ENCODE data around the gene PTPRO.
A peak's percentile ranks its signal among the peaks of the same experiment; 100 is the strongest.

The PTPRO gene

GRCh38 chr12:15620741-15621539, 298.6 kb downstream of the PTPRO start:
- H3K27ac ChIP-seq = no peak overlapping the region
- ChIA-PET CTCF (interaction anchor here (0.6 kb wide), 1 partner anchor 1259 kb away, joined by 3 read pairs; no protein-coding TSS in a partner anchor), POLR2A (ENCODE audit: low non-redundant PET) (no interaction called here)
- DNase-seq (ENCODE audit: low spot score) = no peak
- no peak for TF ChIP-seq CTCF (conservative IDR thresholded peaks at IDR 0.05; ENCODE audit: low read depth)

- H3K27ac ChIP-seq = no peak overlapping the region
- POLR2A ChIA-PET (ENCODE audit: low non-redundant PET) = no interaction called here
- no peak for DNase-seq (ENCODE audit: low spot score)
- CTCF ChIA-PET = no interaction called here
- TF ChIP-seq CTCF (conservative IDR thresholded peaks at IDR 0.05; ENCODE audit: low read depth) = no peak
Observed at GRCh38 chr12:15625075-15625474, 302.8 kb downstream of the PTPRO start.

DNA sequence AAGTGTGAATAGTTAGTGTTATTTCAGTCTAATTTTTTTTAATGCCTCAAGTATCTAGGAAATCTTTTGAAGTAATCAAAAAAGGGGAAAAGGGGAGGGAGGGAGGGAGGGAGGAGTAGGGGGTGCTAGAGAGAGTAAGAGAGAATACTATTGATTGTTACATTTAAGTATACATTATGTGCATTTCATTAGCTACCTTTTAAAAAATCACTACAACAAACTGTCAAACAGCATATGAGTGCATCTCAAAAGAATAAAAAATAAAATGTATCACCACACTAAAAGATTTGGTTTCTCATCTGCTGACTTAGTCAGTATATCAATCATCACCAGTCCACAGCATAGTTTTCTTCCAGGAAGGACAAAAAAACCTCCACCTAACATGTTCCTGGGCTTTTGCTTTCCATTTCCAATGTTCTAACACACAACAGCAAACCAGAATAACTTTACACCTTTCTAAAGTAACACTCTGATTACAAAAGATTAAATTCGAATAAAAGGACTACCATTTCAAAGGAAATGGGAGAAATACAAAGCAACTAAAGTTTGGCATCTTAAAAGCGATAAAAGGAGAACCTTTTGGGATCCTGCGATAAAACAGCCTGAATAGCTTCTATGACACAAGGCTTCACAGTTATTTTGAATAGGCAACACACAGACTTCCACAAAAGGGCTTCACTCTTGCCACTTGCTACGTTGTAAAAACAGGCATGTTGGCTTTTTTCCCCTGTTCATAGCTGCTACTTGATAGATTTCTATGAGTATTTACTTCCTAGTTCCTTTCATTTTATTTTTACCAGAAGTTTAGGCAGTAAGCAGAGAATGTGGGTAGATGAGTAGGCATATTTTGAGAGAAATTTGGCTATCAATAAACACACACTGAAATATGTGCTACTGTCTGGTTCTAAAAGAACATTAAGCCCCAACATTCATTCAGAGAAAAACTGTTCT, 306.0 kb downstream of the PTPRO start:
- CTCF ChIA-PET = no interaction called here
- TF ChIP-seq CTCF (conservative IDR thresholded peaks at IDR 0.05; ENCODE audit: low read depth) = no peak
- H3K27ac ChIP-seq = no peak overlapping the region

GRCh38 chr12:15629108-15629507, 306.8 kb downstream of the PTPRO start:
- CTCF ChIA-PET = no interaction called here
- DNase-seq (ENCODE audit: low spot score) = peak; percentile 42
- H3K27ac ChIP-seq = no peak overlapping the region
- no peak for TF ChIP-seq CTCF (conservative IDR thresholded peaks at IDR 0.05; ENCODE audit: low read depth)
- POLR2A ChIA-PET (ENCODE audit: low non-redundant PET) = no interaction called here

More for the DNA sequence above, 306.0 kb downstream of the PTPRO start:
- POLR2A ChIA-PET (ENCODE audit: low non-redundant PET) = no interaction called here
- DNase-seq (ENCODE audit: low spot score) = no peak

DNA sequence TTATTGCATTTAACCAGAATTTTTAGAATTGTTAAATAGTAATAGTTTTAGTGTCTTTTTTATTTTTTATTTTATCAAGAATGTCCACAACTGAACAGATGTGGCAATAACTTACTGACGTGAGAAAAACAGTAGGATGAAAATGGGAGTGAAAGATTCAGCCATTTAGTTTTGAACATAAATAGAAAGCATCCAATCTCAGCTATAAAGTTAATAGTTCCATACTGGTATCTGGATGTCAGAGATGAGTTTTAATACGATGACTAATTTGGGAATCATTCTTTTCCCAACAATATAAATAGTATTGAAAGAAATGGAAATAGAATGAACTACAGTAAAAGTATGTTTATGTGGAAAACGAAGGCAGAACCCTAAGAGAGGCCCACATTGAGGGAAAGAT, 307.5 kb downstream of the PTPRO start:
- CTCF ChIA-PET = no interaction called here
- no peak overlapping the region for H3K27ac ChIP-seq
- no peak for TF ChIP-seq CTCF (conservative IDR thresholded peaks at IDR 0.05; ENCODE audit: low read depth)
- DNase-seq (ENCODE audit: low spot score) = peak; percentile 4
- POLR2A ChIA-PET (ENCODE audit: low non-redundant PET) = no interaction called here

GRCh38 chr12:15631007-15631715, 308.9 kb downstream of the PTPRO start:
- CTCF ChIA-PET = no interaction called here
- POLR2A ChIA-PET (ENCODE audit: low non-redundant PET) = no interaction called here
- DNase-seq (ENCODE audit: low spot score) = no peak
- no peak for TF ChIP-seq CTCF (conservative IDR thresholded peaks at IDR 0.05; ENCODE audit: low read depth)
- H3K27ac ChIP-seq = no peak overlapping the region
